Middle frontal gyrus (tissue), 1 donor: ENCODE results near the gene COL3A1.

ENCODE experiments used
- DNase-seq: peaks from one replicate; pipeline ENCODE4 v3.0.0-alpha.2; 2015; ENCODE audit warnings: low spot score; ENCODE audit errors: extremely low spot score

Gene COL3A1

DNA sequence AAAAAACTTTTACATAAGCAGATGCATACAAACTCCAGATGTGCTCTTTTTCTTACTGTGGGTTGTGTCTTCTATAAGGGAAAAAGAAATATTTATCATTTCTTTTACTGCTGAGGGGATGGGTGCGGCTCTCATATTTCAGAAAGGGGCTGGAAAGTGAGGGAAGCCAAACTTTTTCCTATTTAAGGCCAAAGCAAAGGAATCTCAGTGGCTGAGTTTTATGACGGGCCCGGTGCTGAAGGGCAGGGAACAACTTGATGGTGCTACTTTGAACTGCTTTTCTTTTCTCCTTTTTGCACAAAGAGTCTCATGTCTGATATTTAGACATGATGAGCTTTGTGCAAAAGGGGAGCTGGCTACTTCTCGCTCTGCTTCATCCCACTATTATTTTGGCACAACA, at the start of gene COL3A1:
COL3A1 (plus strand) TSS at position 210 of the 400 bp plus-strand sequence; CDS start at position 327, 117 bp downstream.
- DNase-seq = no peak

DNA sequence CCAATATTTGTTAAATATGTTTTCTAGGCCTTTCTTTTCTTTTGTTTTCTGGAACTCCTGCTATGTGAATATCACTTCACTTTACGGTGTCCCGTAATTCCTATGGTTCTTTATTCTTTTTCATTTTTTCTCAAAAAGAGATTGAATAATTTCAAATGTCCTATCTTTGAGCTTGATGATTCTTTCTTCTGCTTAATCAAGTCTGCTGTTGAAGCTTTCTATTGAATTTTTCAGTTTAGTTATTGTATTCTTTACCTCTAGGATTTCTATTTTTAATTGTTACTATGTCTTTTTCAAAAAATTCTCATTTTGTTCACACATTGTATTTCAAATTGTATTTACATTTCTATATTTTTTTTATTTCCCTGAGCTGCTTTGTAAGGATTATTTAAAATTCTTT, 45.5 kb upstream of the COL3A1 start:
- DNase-seq = no peak

DNA sequence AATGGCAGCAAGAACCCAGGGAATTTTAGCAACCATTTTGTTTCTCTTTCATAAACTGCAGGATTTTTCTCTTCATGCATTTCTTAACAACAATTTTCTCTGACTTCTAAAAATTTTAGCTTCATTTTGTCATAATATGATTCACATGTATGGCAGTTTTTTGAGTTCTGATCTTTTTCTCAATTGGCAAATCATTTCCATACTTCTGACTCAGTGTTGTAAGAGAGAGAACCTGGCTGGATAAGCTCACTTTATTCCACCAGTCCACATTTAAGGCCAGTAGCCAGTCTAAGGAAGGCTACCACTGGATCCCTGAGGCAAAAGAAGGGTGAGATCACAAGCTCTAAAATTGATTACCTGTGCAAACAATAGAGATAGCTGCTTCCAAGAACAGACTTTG, 42.8 kb upstream of the COL3A1 start:
- no peak for DNase-seq

- no peak for DNase-seq
Observed at GRCh38 chr2:188937228-188938220, 36.6 kb upstream of the COL3A1 start.

- DNase-seq = no peak
Observed at GRCh38 chr2:188940171-188940570, 34.0 kb upstream of the COL3A1 start.

DNA sequence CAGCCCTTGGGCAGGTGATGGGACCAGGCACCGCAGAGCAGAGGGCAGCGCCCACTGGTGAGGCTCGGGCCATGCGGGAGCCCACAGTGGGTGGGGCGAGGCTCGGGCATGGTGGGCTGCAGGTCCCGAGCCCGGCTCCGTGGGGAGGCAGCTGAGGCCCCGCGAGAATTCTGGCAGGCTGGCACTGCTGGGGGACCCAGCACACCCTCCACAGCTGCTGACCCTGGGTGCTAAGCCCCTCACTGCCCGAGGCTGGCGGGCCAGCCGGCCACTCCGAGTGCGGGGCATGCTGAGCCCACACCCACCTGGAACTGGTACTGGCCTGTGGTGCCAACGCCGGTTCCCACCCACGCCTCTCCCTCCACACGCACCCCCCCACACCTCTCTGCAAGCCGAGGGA, 29.7 kb upstream of the COL3A1 start:
- no peak for DNase-seq

DNA sequence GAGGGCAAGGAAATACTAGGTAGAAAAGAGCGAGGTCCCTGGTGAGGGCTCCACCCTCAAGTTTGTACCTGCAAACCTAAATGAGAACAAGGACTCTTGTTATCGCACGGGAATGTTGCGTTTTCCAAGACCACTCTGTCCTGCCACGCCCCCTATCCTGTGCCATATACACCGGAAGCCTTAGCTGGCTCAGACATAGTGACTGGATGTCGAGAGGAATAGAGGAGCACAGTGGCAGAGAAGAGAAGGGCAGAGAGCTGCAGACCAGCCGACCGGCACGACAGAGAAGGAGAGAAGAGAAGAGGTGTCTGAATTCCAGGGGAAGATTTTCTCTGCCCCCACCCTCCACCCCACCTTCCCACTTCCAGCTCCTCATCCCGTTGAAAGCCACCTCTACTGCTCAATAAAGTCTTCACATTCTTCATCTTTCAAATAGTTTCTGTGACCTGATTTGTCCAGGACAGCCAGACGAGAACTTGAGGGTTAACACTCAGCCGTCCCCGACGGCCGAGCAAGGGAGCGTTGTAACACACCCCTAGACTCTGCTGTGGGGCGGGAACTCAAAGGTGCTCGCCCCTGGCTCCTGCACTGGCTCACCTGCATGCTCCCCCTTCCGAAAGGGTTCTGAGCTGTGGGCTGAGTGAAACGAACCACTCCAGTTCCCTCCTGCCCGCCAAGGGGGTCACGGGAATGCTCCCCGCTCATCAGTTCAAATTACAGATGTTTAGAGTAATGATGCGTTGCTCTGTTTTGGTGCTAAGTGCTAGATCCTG, 24.9 kb upstream of the COL3A1 start:
- no peak for DNase-seq

GRCh38 chr2:188952901-188953300, 21.3 kb upstream of the COL3A1 start:
- no peak for DNase-seq

DNA sequence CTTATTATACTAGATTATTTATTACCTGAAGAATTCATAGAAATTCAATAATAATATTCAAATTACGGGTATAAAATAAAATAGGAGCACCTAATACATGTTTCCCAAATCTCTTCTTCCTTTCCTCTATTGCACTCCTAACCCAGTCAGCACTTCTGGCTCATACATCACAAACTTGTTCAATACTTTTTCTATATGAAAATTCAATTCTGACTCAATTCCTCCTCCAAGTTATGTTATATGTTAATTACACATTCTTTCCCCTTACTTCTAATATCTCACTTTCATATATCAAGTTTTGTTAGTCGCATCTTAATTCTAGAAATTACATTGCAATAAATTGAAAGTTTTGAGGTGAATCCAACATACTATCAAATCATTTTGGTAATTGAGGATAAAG, 17.9 kb upstream of the COL3A1 start:
- no peak for DNase-seq

DNA sequence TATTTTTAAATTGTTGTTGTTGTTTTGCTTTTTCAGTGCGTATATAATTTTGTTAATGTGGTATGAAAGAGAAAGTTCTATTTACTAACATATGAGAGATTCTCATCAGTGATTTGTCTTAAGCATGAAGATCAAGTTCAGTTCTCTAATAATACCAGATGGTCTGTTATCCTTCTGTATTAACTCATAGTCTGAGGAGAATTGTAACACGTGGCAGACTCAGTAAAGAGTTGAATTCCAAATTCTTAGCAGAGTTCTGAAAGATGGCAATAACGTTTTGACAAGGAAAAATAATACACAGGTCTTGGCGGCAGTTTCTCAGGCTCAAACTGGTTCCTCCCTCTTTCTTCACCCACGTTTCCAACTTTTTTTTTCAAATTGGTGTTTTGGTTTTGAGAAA, 17.2 kb upstream of the COL3A1 start:
- no peak for DNase-seq

DNA sequence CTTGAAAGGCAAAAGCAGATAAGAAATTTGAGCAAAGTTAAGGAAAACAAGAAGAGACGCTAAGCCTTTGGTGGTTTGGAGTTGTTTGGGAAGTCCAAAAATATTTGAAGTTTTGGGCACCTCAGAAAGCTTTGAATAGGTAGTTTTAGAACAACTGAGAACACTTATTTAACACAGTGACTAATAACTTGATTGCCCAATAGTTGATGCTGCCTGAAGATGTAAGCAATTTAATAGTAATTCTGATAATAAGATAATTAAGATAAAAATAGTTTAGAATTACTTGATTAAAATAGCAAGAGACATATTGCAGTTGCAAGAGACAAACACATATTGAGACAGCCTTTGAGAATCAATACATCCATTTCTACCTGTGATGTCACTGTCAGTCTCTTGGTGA, 16.5 kb upstream of the COL3A1 start:
- no peak for DNase-seq

DNA sequence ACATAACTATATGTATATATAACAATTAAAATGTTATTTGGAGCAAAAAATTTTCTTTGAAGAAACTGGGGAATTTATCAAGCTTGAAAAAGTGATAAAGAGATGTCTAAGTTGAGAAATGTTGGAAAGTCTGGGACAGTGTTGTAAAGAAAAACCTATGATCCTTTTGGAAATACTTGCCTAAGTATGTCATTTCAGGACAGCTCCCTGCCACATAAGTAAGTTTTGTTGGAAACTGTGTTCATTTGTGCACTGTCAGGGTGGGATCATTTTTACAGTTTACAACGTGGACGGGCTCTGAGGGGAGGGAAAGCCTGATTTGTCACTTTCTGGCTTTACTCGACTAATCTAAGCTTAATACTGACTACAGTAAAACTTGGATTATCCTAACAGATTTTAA, 10.4 kb upstream of the COL3A1 start:
- DNase-seq = no peak

GRCh38 chr2:188964976-188965546, 9.1 kb upstream of the COL3A1 start:
- DNase-seq = no peak

GRCh38 chr2:188965563-188965962, 8.6 kb upstream of the COL3A1 start:
- no peak for DNase-seq

DNA sequence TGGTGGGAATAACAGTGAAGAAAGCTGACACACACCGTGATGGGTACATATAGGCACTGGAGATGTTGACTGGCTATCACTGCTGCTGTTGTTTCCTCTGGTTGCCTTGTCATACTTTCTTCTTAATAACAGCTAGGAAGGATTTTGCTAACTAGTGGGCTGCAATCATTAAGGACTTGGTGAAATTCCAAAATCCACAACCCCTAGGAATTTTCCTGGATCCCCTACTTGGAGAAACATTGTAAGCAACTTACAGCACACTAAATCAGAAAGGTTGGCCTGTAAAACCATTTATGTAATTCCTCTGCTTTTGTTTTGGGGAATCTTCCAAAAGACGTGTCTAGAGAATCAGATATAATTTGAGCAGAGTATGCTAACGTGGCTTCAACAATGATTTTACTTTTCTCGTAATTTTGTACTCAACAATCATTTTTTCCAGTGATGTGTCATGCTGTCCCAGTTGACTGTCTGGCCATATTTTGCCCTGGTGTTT, 8.0 kb upstream of the COL3A1 start:
- DNase-seq = no peak

- no peak for DNase-seq
Observed at GRCh38 chr2:188966728-188967440, 7.3 kb upstream of the COL3A1 start.

- no peak for DNase-seq
Observed at GRCh38 chr2:188969236-188969635, 4.9 kb upstream of the COL3A1 start.

DNA sequence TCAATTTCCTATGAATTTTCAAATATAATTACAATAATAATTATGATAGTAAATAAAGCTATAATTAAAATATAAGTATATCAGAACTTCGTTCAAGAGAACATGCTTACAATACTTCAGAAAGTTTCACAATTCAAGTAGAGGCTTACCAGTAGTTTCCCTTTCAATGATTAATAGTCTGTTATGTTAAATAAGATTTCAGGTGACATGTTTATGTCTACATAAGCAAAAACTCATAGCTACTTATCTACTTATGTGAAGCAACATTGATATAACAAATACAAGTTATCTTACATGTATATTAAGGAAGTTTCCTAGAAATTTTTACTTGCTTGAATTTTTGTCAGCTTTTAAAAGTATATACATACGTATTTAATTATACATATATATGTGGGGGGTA, 4.5 kb upstream of the COL3A1 start:
- DNase-seq = no peak

GRCh38 chr2:188970211-188970610, 4.0 kb upstream of the COL3A1 start:
- DNase-seq = no peak

GRCh38 chr2:188971432-188971861, 2.7 kb upstream of the COL3A1 start:
- no peak for DNase-seq

GRCh38 chr2:188973641-188974040, 532 bp upstream of the COL3A1 start:
- no peak for DNase-seq
